MM.1S (cell line): ENCODE measurements around the gene GADD45G.

Experiments
- DNase-seq: peaks from one replicate; pipeline ENCODE4 v3.0.0-alpha.2; 2015
- H2AFZ ChIP-seq: fragments of 300-600 bp; sonication (generic); 2 replicates; pipeline ENCODE4 v1.6.0; 2016; ENCODE audit warnings: antibody characterized with exemption, low read length
- H3F3A ChIP-seq: fragments of 300-600 bp; sonication (generic); 2 replicates; pipeline ENCODE4 v1.6.1; 2016; ENCODE audit warnings: mild to moderate bottlenecking, antibody characterized with exemption, low read length, moderate library complexity, mixed read lengths; ENCODE audit not compliant: insufficient read depth
- H3K27ac ChIP-seq: fragments of 300-600 bp; sonication (generic); 2 replicates; pipeline ENCODE4 v1.5.1; 2016; ENCODE audit warnings: mild to moderate bottlenecking, low read length
- H3K27me3 ChIP-seq: fragments of 300-600 bp; sonication (generic); replicated peaks from 2 replicates; pipeline ENCODE4 v1.6.0; 2016; ENCODE audit warnings: low read length; ENCODE audit not compliant: insufficient read depth
- H3K36me3 ChIP-seq: fragments of 300-600 bp; sonication (generic); replicated peaks from 2 replicates; pipeline ENCODE4 v1.6.1; 2016; ENCODE audit warnings: mild to moderate bottlenecking, low read length, mixed read lengths; ENCODE audit not compliant: insufficient read depth
- H3K4me1 ChIP-seq: fragments of 300-600 bp; sonication (generic); 2 replicates; pipeline ENCODE4 v1.6.1; 2016; ENCODE audit warnings: low read length, mixed read lengths
- H3K4me2 ChIP-seq: fragments of 300-600 bp; sonication (generic); 2 replicates; pipeline ENCODE4 v1.6.0; 2016; ENCODE audit warnings: low read depth, low read length
- H3K4me3 ChIP-seq: fragments of 300-600 bp; sonication (generic); 2 replicates; pipeline ENCODE4 v1.5.1; 2016; ENCODE audit warnings: low read length, mixed read lengths
- H3K79me2 ChIP-seq: fragments of 300-600 bp; sonication (generic); 2 replicates; pipeline ENCODE4 v1.6.1; 2016; ENCODE audit warnings: mixed run types, low read length, mixed read lengths
- H3K9ac ChIP-seq: fragments of 300-600 bp; sonication (generic); 2 replicates; pipeline ENCODE4 v1.6.1; 2016; ENCODE audit warnings: low read length, mixed read lengths
- H3K9me2 ChIP-seq: fragments of 300-600 bp; sonication (generic); replicated peaks from 2 replicates; pipeline ENCODE4 v1.6.1; 2016; ENCODE audit warnings: mild to moderate bottlenecking, low read length, mixed read lengths; ENCODE audit not compliant: insufficient read depth
- H3K9me3 ChIP-seq: fragments of 300-600 bp; sonication (generic); replicated peaks from 2 replicates; pipeline ENCODE4 v1.6.1; 2016; ENCODE audit warnings: mild to moderate bottlenecking, low read length, mixed read lengths; ENCODE audit not compliant: insufficient read depth
- H4K20me1 ChIP-seq: fragments of 300-600 bp; sonication (generic); 2 replicates; pipeline ENCODE4 v1.6.1; 2016; ENCODE audit warnings: mild to moderate bottlenecking, low read length, moderate library complexity, mixed read lengths; ENCODE audit not compliant: insufficient read depth
- EZH2 ChIP-seq: fragments of 300-600 bp; sonication (generic); optimal IDR thresholded peaks from 2 replicates; pipeline ENCODE3; 2017; ENCODE audit warnings: low read depth, mild to moderate bottlenecking, antibody characterized with exemption, low read length, mixed read lengths
- EZH2phosphoT487 ChIP-seq: fragments of 300-600 bp; sonication (generic); IDR thresholded peaks from 2 replicates; pipeline ENCODE4 v1.6.1; 2018; ENCODE audit warnings: antibody characterized with exemption, low read length
- TF ChIP-seq, protein P1 (sequence below): fragments of 300-600 bp; sonication (generic); IDR thresholded peaks from 2 replicates; pipeline ENCODE4 v1.5.1; 2016; ENCODE audit warnings: antibody characterized with exemption, low read length, mixed read lengths

Gene GADD45G

DNA sequence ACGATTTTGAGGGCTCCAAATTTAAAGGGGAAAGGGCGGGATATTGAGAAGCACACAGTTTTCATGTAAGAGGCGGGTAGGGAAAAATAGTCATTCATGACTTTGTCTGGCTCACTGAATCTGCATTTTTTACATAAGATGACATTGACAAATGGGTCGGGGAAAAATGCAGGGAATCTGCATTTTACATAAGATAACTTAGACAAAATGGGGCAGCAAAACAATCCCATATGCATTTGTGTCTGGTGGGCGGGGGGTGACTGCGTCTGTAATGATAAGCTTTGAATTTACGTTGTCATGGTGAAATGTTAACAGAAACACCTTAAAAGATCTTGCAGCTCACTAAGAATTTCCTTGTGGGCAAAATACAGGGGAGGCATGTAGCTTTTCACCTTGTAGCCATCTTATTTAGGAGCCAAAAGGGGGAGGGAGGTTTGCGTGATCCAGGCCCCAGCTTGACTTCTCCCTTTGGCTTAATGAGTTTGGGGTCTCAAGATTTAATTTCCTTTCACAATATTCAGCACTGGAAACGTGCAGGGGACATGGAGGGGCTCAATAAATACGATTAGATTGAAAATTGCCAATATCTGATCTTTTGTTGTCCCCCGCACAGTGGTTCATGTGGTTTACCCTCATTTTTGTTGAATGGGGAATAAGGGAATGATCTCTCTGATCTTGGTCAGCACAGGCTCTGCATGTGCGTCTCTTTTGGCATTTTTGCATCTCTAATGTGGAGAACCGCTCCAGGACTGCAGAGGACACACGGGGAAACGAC, 41.1 kb upstream of the GADD45G start:
- TF ChIP-seq, protein P1, sequence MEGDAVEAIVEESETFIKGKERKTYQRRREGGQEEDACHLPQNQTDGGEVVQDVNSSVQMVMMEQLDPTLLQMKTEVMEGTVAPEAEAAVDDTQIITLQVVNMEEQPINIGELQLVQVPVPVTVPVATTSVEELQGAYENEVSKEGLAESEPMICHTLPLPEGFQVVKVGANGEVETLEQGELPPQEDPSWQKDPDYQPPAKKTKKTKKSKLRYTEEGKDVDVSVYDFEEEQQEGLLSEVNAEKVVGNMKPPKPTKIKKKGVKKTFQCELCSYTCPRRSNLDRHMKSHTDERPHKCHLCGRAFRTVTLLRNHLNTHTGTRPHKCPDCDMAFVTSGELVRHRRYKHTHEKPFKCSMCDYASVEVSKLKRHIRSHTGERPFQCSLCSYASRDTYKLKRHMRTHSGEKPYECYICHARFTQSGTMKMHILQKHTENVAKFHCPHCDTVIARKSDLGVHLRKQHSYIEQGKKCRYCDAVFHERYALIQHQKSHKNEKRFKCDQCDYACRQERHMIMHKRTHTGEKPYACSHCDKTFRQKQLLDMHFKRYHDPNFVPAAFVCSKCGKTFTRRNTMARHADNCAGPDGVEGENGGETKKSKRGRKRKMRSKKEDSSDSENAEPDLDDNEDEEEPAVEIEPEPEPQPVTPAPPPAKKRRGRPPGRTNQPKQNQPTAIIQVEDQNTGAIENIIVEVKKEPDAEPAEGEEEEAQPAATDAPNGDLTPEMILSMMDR: no peak
- TF ChIP-seq EZH2 (no peak), EZH2phosphoT487 (no peak)
- Histone ChIP-seq H3K9me2 (no peaks in the 10 kb centered on the region), H3K9ac (no peak overlapping the region), H3K27ac (no peak overlapping the region), H3F3A (no peaks in the 10 kb centered on the region), H2AFZ (peak overlapping the region; percentile 85), H3K4me2 (peak overlapping the region; percentile 43), H3K79me2 (no peaks in the 10 kb centered on the region), H3K4me1 (peaks cover 7% of the 10 kb centered on the region), H4K20me1 (no peaks in the 10 kb centered on the region), H3K36me3 (no peaks in the 10 kb centered on the region), H3K27me3 (no peaks in the 10 kb centered on the region), H3K9me3 (no peaks in the 10 kb centered on the region), H3K4me3 (peak overlapping the region; percentile 27; the same call in 1 of the 2 replicates)
- DNase-seq: no peak

DNA sequence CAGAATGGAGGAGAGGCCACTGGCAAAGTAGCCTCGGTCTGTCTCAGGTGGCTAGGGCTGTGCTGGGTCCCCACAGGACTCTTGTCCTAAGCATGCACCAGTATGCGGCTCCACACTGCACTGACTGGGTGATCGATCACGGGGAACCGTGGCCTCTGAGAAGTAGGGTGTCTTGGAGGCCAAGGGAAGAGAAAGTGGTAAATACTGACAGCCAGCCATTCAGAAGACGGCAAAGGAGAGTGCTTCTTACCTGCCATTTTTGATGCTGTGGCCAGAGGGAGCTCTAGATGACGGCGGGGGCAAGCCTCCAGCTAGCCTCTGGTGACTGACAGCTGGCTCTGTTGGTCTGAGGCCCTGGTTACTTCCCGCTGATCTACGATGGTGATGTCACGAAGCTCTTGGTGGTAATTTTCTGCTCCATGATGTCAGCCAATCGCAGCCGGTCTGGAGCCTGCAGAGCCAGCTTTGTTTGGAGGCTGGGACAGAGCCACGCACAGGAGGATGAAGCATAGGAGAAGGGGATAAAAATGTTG, 40.4 kb upstream of the GADD45G start:
- no peaks in the 10 kb centered on the region for H3K9me3 ChIP-seq
- no peaks in the 10 kb centered on the region for H3F3A ChIP-seq
- H3K9ac ChIP-seq: no peak overlapping the region
- H3K9me2 ChIP-seq: no peaks in the 10 kb centered on the region
- peak overlapping the region; percentile 85 for H2AFZ ChIP-seq
- DNase-seq: peak; percentile 83
- no peak overlapping the region for H3K27ac ChIP-seq
- peak overlapping the region; percentile 27; the same call in 1 of the 2 replicates for H3K4me3 ChIP-seq
- no peaks in the 10 kb centered on the region for H3K36me3 ChIP-seq
- H4K20me1 ChIP-seq: no peaks in the 10 kb centered on the region
- peaks cover 7% of the 10 kb centered on the region for H3K4me1 ChIP-seq
- no peaks in the 10 kb centered on the region for H3K79me2 ChIP-seq
- no peak for TF ChIP-seq EZH2
- TF ChIP-seq, protein P1: peak; percentile 47
- H3K4me2 ChIP-seq: peak overlapping the region; percentile 43
- H3K27me3 ChIP-seq: no peaks in the 10 kb centered on the region

DNA sequence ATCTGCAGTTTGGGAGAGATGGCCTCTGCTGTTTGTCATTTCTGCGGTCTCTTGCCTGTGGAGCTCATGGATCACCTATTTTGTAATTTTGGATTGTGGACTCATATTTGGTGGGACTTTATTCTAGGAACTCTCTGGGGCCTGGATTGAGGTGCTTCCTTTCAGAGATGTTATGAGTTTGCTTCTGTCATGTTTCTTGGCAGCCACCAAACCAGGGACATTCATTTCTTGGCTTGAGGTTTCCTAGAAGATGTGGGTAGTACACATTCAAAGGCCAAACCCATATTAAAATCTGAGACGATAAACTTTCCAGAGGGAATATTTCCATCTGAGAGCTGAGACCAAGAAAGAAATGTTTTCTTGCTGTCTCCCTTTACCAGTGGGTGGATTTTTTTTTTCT, 37.2 kb upstream of the GADD45G start:
- Histone ChIP-seq H3K79me2 (no peaks in the 10 kb centered on the region), H3K4me2 (no peak overlapping the region), H3K27me3 (no peaks in the 10 kb centered on the region), H3K9me3 (no peaks in the 10 kb centered on the region), H3K36me3 (no peaks in the 10 kb centered on the region), H3F3A (no peaks in the 10 kb centered on the region), H3K4me1 (peaks cover 7% of the 10 kb centered on the region), H2AFZ (no peak overlapping the region), H4K20me1 (no peaks in the 10 kb centered on the region), H3K9ac (no peak overlapping the region), H3K27ac (no peak overlapping the region), H3K4me3 (no peak overlapping the region), H3K9me2 (no peaks in the 10 kb centered on the region)
- no peak for DNase-seq
- TF ChIP-seq, protein P1: no peak
- no peak for TF ChIP-seq EZH2phosphoT487
- no peak for TF ChIP-seq EZH2
